NCI-H460 (cell line): ENCODE data around the gene CNKSR3. TPM values are rescaled to one million over a fixed set of nuclear protein-coding genes. Genes with fewer than 3 reads are reported as not detected.
"Not testable (repeated sequence)": the region's sequence is repeated elsewhere in the genome, so short reads cannot be mapped to it uniquely, and the experiment has no call there.

Experiments
- DNase-seq: peaks from one replicate; pipeline ENCODE4 v3.0.0-alpha.2; 2016; ENCODE audit warnings: low read depth; ENCODE audit errors: extremely low read depth
- total RNA-seq: library from RNA; depleted of rRNA; stranded (reverse); fragments of >200 nt; shearing (Covaris generic); gene quantifications from 2 replicates; pipeline ENCODE4 v1.2.3, GENCODE V29; 2014

CNKSR3 gene
- total RNA-seq, 1 experiment from 2014 or later, result 6.1 TPM

DNA sequence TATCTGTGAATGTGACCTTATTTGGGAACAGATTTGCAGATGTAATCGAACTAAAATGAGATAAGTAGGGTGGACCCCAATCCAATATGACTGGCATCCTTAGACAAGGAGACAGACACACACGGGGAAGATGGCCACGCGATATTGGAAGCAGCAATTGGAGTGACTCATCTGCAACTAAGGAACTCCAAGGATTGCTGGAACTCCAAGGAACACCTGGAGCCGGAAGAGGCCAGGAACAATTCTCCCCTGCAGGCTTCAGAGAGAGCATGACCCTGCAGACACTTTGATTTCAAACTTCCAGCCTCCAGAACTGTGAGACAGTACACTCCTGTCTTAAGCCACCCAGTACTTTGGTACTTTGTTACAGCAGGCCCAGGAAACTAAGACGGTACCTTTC lies 19.5 kb upstream of the CNKSR3 start:
- no peak for DNase-seq

- DNase-seq, result no peak
Observed at GRCh38 chr6:154528310-154528915, 17.9 kb upstream of the CNKSR3 start.

- no peak for DNase-seq
Observed at GRCh38 chr6:154526996-154527395, 16.5 kb upstream of the CNKSR3 start.

DNA sequence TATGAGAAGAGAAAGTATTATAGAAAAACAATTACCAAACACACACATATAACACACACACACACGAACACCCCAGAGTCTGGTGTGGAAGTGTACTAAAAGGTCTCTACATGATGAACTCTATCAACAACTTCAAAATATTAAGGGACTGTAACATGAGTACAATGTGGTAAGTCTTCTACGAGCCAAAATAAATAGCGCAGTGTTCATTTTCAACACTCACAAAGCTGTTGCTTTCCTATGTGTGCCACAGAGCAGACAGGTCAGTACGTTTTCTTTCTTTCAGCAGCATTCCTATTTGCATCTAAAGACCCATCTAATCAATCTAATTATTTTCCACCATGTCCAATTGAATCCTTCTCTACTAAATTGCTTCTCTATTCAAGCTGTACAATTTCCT lies 12.1 kb upstream of the CNKSR3 start:
- DNase-seq, result no peak

GRCh38 chr6:154521412-154521811 lies 10.9 kb upstream of the CNKSR3 start:
- DNase-seq, result no peak

- no peak for DNase-seq
Observed at GRCh38 chr6:154520280-154520679, 9.8 kb upstream of the CNKSR3 start.

- DNase-seq, result no peak
Observed at GRCh38 chr6:154518396-154518795, 7.9 kb upstream of the CNKSR3 start.

DNA sequence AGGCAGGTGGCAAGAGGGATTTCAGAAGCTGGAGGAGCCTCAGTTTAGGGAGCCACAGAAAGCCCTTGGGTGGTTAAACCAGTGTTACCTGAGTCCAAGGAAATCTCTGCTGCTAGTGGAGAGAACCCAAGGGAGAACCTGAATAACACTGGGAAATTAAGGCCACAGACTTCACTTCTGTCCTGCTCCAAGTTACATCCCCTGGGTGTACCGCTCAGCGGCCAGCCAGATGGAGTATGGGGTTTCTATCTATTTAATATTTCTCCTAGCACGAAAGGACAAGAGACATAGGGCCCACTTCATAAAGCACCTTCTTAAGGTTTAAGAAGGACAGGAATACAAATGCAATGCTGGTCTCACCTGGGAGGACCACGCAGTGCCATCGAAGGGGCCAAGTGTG lies 5.8 kb upstream of the CNKSR3 start:
- DNase-seq, result no peak

GRCh38 chr6:154515826-154516225 lies 5.3 kb upstream of the CNKSR3 start:
- no peak for DNase-seq

GRCh38 chr6:154515076-154515475 lies 4.6 kb upstream of the CNKSR3 start:
- DNase-seq, result not testable (repeated sequence)

DNA sequence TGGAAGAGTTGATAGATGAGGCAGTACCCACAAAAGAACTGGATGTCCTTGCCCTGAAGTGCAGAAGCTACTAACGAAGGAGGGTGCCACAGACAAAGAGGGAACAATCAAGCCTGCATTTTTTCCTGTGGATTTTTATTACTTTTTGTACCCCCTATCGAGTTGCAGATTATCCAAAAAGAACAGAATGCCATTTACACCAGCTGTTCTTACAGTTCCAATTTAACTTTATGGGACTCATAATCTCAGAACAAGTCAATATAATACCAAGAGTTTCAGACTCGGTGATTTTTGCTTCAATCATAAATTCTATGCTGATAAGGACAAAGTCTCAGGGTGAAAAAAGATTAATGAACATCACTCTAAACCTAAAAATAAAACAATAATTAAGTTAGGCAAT lies 4.0 kb upstream of the CNKSR3 start:
- DNase-seq, result no peak

GRCh38 chr6:154513601-154514320 lies 3.3 kb upstream of the CNKSR3 start:
- no peak for DNase-seq

GRCh38 chr6:154512201-154512600 lies 1.7 kb upstream of the CNKSR3 start:
- DNase-seq, result no peak

- DNase-seq, result no peak
Observed at GRCh38 chr6:154511791-154512190, 1.3 kb upstream of the CNKSR3 start.

GRCh38 chr6:154509421-154510143 lies 903 bp downstream of the CNKSR3 start:
- DNase-seq, result no peak

- no peak for DNase-seq
Observed at GRCh38 chr6:154508573-154509375, 1.7 kb downstream of the CNKSR3 start.

DNA sequence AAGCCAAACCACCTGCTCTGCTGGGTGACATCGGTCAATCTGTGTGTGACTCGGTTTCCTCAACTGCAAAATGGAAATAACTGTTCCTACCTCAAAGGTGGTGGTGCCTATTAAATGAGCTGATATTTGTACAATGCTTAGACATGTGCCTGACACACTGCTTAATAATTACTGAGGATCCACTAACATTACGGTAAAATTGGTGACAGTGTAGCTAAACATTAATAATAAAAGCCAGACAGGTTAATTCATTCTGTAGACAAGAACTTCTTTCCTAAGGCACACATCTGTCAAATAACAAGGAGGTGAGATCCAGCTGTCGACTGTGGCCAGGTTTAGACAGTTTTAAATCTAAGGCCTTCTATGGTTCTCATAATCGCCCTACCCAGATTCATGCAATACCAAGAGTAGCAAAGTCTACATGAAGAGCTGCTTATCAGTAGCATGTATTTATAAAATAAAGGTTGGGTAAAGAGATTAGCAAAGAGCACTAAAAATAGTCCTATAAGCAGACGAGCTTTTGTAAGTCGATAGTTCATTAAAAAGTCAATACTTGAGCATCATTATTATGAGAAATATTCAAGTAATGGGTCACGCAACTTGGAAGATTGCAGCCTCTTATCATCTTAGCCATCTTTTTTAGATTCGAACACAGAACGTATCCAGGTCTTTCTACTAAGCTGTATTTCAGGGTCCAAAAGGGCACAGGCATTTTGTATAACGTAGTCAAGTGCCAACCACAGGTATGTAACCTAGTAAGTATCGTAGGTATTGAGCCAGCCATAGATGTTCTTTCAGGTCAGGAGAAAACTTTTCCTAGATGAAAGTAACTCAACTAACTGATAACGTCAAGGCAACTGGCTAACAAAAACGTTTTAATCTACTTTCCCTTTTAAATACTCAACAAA lies 3.2 kb downstream of the CNKSR3 start:
- no peak for DNase-seq

DNA sequence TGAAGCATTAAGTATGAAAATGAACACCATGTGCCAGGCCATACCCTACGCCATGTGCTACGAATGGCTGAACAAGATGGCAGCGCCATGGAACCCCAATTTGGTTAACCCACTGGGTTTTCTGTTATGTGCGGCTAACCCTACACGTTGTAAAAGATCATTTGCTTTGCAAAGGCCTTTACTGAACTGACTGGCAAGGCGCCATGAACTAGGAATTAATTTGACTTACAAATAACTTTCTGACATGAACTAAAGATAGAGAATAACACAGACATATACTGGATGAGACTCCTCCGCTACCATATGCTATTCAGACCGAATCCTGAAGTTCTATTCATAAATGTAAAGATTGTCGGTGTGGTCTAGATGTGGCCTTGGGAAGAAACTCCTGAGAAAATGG lies 3.9 kb downstream of the CNKSR3 start:
- no peak for DNase-seq

DNA sequence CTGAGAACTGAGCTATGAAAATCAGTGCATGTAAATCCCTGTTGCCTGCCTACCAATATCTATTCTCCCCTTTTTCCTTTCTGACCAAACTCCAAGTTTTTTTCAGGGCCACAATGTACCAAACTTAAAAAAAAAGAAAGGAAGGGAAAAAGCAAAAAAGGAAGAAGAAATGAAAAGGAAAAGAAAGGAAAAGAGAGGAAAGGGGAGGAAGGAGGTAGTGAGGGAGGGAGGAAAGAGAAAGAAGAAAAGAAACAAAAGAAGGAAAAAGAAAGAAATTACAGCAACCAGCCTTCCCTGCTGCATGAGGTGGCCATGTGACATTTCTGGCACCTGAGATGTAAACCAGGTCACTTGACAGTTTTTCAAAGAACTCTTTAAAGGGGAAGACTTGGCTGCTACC lies 4.4 kb downstream of the CNKSR3 start:
- no peak for DNase-seq

GRCh38 chr6:154504865-154505449 lies 5.5 kb downstream of the CNKSR3 start:
- no peak for DNase-seq
